WTC11 (cell line): ENCODE data around the gene QSOX2. TPM values are rescaled to one million over a fixed set of nuclear protein-coding genes. Genes with fewer than 3 reads are reported as not detected.

Experiments used
- ATAC-seq: fragments of 200-7000 bp; cut with Tn5 transposase; 2 replicates; pipeline ENCODE4 v1.10.0; 2021; ENCODE audit warnings: mild to moderate bottlenecking, moderate library complexity
- CTCF ChIA-PET: fragments of 300-600 bp; sonication (Branson Sonifier 250); formaldehyde crosslinking; loops from one replicate; lab custom pipeline; 2021; ENCODE audit warnings: antibody characterized with exemption; lab: Charles Lee
- POLR2A ChIA-PET: fragments of 350-600 bp; sonication (Branson Sonifier 250); formaldehyde crosslinking; loops from one replicate; lab custom pipeline; 2021; ENCODE audit warnings: antibody characterized with exemption; lab: Charles Lee
- DNase-seq: peaks from one replicate; pipeline ENCODE4 v3.0.0; 2021; ENCODE audit warnings: low spot score
- H3K27ac Mint-ChIP-seq: 2 replicates; pipeline ENCODE4 v1.8.0; 2021; ENCODE audit warnings: mixed read lengths
- H3K27me3 Mint-ChIP-seq: 2 replicates; pipeline ENCODE4 v1.8.0; 2021; ENCODE audit warnings: low read depth, mild to moderate bottlenecking, moderate library complexity, mixed read lengths
- H3K36me3 Mint-ChIP-seq: 2 replicates; pipeline ENCODE4 v1.8.0; 2021; ENCODE audit warnings: mixed read lengths
- H3K4me1 Mint-ChIP-seq: 2 replicates; pipeline ENCODE4 v1.8.0; 2022; ENCODE audit warnings: mixed read lengths
- H3K4me3 Mint-ChIP-seq: 2 replicates; pipeline ENCODE4 v1.8.0; 2021; ENCODE audit warnings: mild to moderate bottlenecking, moderate library complexity, mixed read lengths
- H3K9me3 Mint-ChIP-seq: 2 replicates; pipeline ENCODE4 v1.8.0; 2021; ENCODE audit warnings: mixed read lengths
- ATF3 ChIP-seq: sonication (generic); formaldehyde crosslinking; conservative IDR thresholded peaks from 2 replicates; pipeline ENCODE4 v1.8.1; 2022; ENCODE audit warnings: mild to moderate bottlenecking, missing genetic modification reagents
- E2F1 ChIP-seq: sonication (generic); formaldehyde crosslinking; IDR thresholded peaks from 2 replicates; pipeline ENCODE4 v1.8.0; 2022; ENCODE audit warnings: mild to moderate bottlenecking, missing genetic modification reagents
- E2F4 ChIP-seq: sonication (generic); formaldehyde crosslinking; IDR thresholded peaks from 2 replicates; pipeline ENCODE4 v1.8.1; 2022; ENCODE audit warnings: low read depth, mild to moderate bottlenecking, moderate library complexity, missing genetic modification reagents, borderline replicate concordance
- ELF4 ChIP-seq: sonication (generic); formaldehyde crosslinking; IDR thresholded peaks from 2 replicates; pipeline ENCODE4 v1.8.1; 2022; ENCODE audit warnings: low read depth, mild to moderate bottlenecking, moderate library complexity, missing genetic modification reagents
- ETV6 ChIP-seq: sonication (generic); formaldehyde crosslinking; IDR thresholded peaks from 2 replicates; pipeline ENCODE4 v1.8.1; 2022; ENCODE audit warnings: mild to moderate bottlenecking, missing genetic modification reagents
- FOXJ3 ChIP-seq: sonication (generic); formaldehyde crosslinking; IDR thresholded peaks from 2 replicates; pipeline ENCODE4 v1.9.0; 2021; ENCODE audit warnings: missing genetic modification reagents, mild to moderate bottlenecking, borderline replicate concordance
- IRF2 ChIP-seq: sonication (generic); formaldehyde crosslinking; IDR thresholded peaks from 2 replicates; pipeline ENCODE4 v1.8.0; 2022; ENCODE audit warnings: low read depth, missing genetic modification reagents, borderline replicate concordance
- JAZF1 ChIP-seq: fragments of 250-450 bp; sonication (Bioruptor Pico); IDR thresholded peaks from 2 replicates; pipeline ENCODE4 v1.9.0; 2021; ENCODE audit warnings: moderate library complexity, mild to moderate bottlenecking, inconsistent platforms
- JUN ChIP-seq: sonication (generic); formaldehyde crosslinking; IDR thresholded peaks from 2 replicates; pipeline ENCODE4 v1.8.0; 2023; ENCODE audit warnings: mild to moderate bottlenecking, missing genetic modification reagents
- KAT7 ChIP-seq: sonication (generic); formaldehyde crosslinking; IDR thresholded peaks from 2 replicates; pipeline ENCODE4 v1.8.1; 2023; ENCODE audit warnings: missing genetic modification reagents, mild to moderate bottlenecking, borderline replicate concordance
- MYBL2 ChIP-seq: sonication (generic); formaldehyde crosslinking; IDR thresholded peaks from 2 replicates; pipeline ENCODE4 v1.8.1; 2023; ENCODE audit warnings: mild to moderate bottlenecking, moderate library complexity, missing genetic modification reagents
- PRDM15 ChIP-seq: sonication (generic); formaldehyde crosslinking; IDR thresholded peaks from 2 replicates; pipeline ENCODE4 v1.8.0; 2022; ENCODE audit warnings: missing genetic modification reagents
- PRRX2 ChIP-seq: fragments of 250-450 bp; sonication (Bioruptor Pico); IDR thresholded peaks from 2 replicates; pipeline ENCODE4 v1.8.0; 2021; ENCODE audit warnings: mild to moderate bottlenecking
- TCF7 ChIP-seq: sonication (generic); formaldehyde crosslinking; IDR thresholded peaks from 2 replicates; pipeline ENCODE4 v1.8.0; 2022; ENCODE audit warnings: mild to moderate bottlenecking, low read depth, missing genetic modification reagents, moderate library complexity
- ZBTB21 ChIP-seq: sonication (generic); formaldehyde crosslinking; IDR thresholded peaks from 2 replicates; pipeline ENCODE4 v1.8.1; 2023; ENCODE audit warnings: mild to moderate bottlenecking, missing genetic modification reagents, borderline replicate concordance
- ZNF219 ChIP-seq: sonication (generic); formaldehyde crosslinking; IDR thresholded peaks from 2 replicates; pipeline ENCODE4 v1.8.0; 2023; ENCODE audit warnings: missing genetic modification reagents, mild to moderate bottlenecking, borderline replicate concordance
- ZNF423 ChIP-seq: fragments of 250-450 bp; sonication (Bioruptor Pico); IDR thresholded peaks from 2 replicates; pipeline ENCODE4 v2.1.2; 2022; ENCODE audit warnings: mild to moderate bottlenecking, moderate library complexity
- ZSCAN18 ChIP-seq: fragments of 250-450 bp; sonication (Bioruptor Pico); IDR thresholded peaks from 2 replicates; pipeline ENCODE4 v2.1.2; 2022; ENCODE audit warnings: mild to moderate bottlenecking, moderate library complexity
- total RNA-seq: library from RNA; stranded (reverse); gene quantifications from 3 replicates; pipeline ENCODE4 v1.2.3, GENCODE V29; 2021

QSOX2 gene
- total RNA-seq, 1 experiment from 2014 or later: 33.2 TPM

GRCh38 chr9:136243631-136244030 is 2.0 kb downstream of the QSOX2 start:
- Mint-ChIP-seq H3K27ac (peak overlapping the region; percentile 57), H3K4me3 (peak overlapping the region; percentile 92), H3K27me3 (peaks cover 7% of the 10 kb centered on the region), H3K4me1 (peaks cover 37% of the 10 kb centered on the region), H3K9me3 (no peaks in the 10 kb centered on the region), H3K36me3 (no peaks in the 10 kb centered on the region)
- ChIA-PET POLR2A (interaction anchor here (0.9 kb wide), 1 partner anchor 24 kb away, joined by 3 read pairs; no protein-coding TSS in a partner anchor), CTCF (interaction anchor here (0.6 to 1.1 kb wide), 4 partner anchors 24 to 105 kb away, joined by 3 to 5 read pairs (median 4); no protein-coding TSS in a partner anchor)
- no peak for ATAC-seq
- TF ChIP-seq ELF4 (CRISPR knock-in tag): no peak
- DNase-seq: no peak

GRCh38 chr9:136242918-136243525 is 2.6 kb downstream of the QSOX2 start:
- CTCF ChIA-PET: interaction anchor here (0.6 to 1.4 kb wide), 9 partner anchors 13 to 125 kb away, joined by 3 to 5 read pairs (median 4); no protein-coding TSS in a partner anchor
- Mint-ChIP-seq H3K27me3 (peaks cover 7% of the 10 kb centered on the region), H3K4me1 (peaks cover 36% of the 10 kb centered on the region), H3K9me3 (no peaks in the 10 kb centered on the region), H3K36me3 (no peaks in the 10 kb centered on the region), H3K27ac (peak overlapping the region; percentile 57), H3K4me3 (peak overlapping the region; percentile 92; the same call in 1 of the 2 replicates)
- TF ChIP-seq PRDM15 (CRISPR knock-in tag) (no peak), E2F4 (no peak), JUN (CRISPR knock-in tag) (no peak)
- no peak for DNase-seq
- POLR2A ChIA-PET: no interaction called here
- ATAC-seq: no peak

GRCh38 chr9:136242248-136242647 is 3.4 kb downstream of the QSOX2 start:
- Mint-ChIP-seq H3K9me3 (no peaks in the 10 kb centered on the region), H3K36me3 (no peaks in the 10 kb centered on the region), H3K27ac (no peak overlapping the region)
- ATAC-seq: no peak
- CTCF ChIA-PET: interaction anchor here (0.7 to 1.4 kb wide), 4 partner anchors 15 to 124 kb away, joined by 3 to 4 read pairs (median 4); no protein-coding TSS in a partner anchor
- TF ChIP-seq TCF7 (CRISPR knock-in tag) (no peak), ATF3 (CRISPR knock-in tag) (no peak), ZNF219 (CRISPR knock-in tag) (no peak), ETV6 (CRISPR knock-in tag) (no peak), MYBL2 (CRISPR knock-in tag) (no peak)
- TF ChIP-seq, all 79 proteins: peak for 0
- POLR2A ChIA-PET: no interaction called here
- Mint-ChIP-seq H3K4me1 (peaks cover 28% of the 10 kb centered on the region), H3K4me3 (no peak overlapping the region), H3K27me3 (peaks cover 7% of the 10 kb centered on the region)
- DNase-seq: no peak

GRCh38 chr9:136241542-136241941 is 4.1 kb downstream of the QSOX2 start:
- CTCF ChIA-PET: interaction anchor here (1.4 kb wide), 1 partner anchor 14 kb away, joined by 3 read pairs; no protein-coding TSS in a partner anchor
- POLR2A ChIA-PET: no interaction called here
- H3K27me3 Mint-ChIP-seq: peaks cover 7% of the 10 kb centered on the region
- H3K27ac Mint-ChIP-seq: peak overlapping the region; percentile 13; the same call in 1 of the 2 replicates
- TF ChIP-seq IRF2 (CRISPR knock-in tag): no peak
- no peak for TF ChIP-seq ATF3 (CRISPR knock-in tag)
- no peak for TF ChIP-seq ZBTB21
- no peak for TF ChIP-seq ZNF423
- no peak for TF ChIP-seq FOXJ3 (CRISPR knock-in tag)
- TF ChIP-seq PRRX2 (CRISPR knock-in tag): no peak
- no peak for TF ChIP-seq E2F1 (CRISPR knock-in tag)
- no peak for TF ChIP-seq JAZF1 (CRISPR knock-in tag)
- TF ChIP-seq ZSCAN18 (CRISPR knock-in tag): no peak
- TF ChIP-seq ETV6 (CRISPR knock-in tag): no peak
- TF ChIP-seq KAT7 (CRISPR knock-in tag): no peak
- H3K9me3 Mint-ChIP-seq: no peaks in the 10 kb centered on the region
- H3K4me1 Mint-ChIP-seq: peaks cover 28% of the 10 kb centered on the region
- DNase-seq (no peak), ATAC-seq (no peak)
- no peak overlapping the region for H3K4me3 Mint-ChIP-seq
- no peaks in the 10 kb centered on the region for H3K36me3 Mint-ChIP-seq
